GM12878 (cell line): ENCODE results near the gene SLC19A1. TPM values are rescaled to one million over a fixed set of nuclear protein-coding genes. Genes with fewer than 3 reads are reported as not detected.
A peak's percentile ranks its signal among the peaks of the same experiment; 100 is the strongest.

ENCODE experiments used
- BACH1 ChIP-seq: fragments of 450-650 bp; IDR thresholded peaks from 2 replicates; pipeline ENCODE4 v1.6.1; 2017; ENCODE audit warnings: mild to moderate bottlenecking, borderline replicate concordance
- CREB1 ChIP-seq: IDR thresholded peaks from 2 replicates; pipeline ENCODE4 v1.6.1; 2012; ENCODE audit warnings: low read depth, mild to moderate bottlenecking, inconsistent platforms
- CTCF ChIP-seq, 3 experiments: IDR thresholded peaks in 2 of 3; conservative IDR thresholded peaks in 1 of 3; 2 replicates each; pipeline ENCODE4 v1.5.1; 2011; ENCODE audit warnings: low read depth in 3 of 3, low read length in 3 of 3, mild to moderate bottlenecking in 3 of 3, control low read depth in 2 of 3, moderate library complexity in 2 of 3, inconsistent platforms in 1 of 3, mixed read lengths in 1 of 3; ENCODE audit not compliant: control insufficient read depth in 2 of 3, insufficient read depth in 1 of 3; ENCODE audit errors: extremely low read depth in 1 of 3
- HSF1 ChIP-seq: fragments of 150-350 bp; IDR thresholded peaks from 2 replicates; pipeline ENCODE4 v1.6.1; 2014; ENCODE audit warnings: mild to moderate bottlenecking, low read depth, low read length
- IKZF1 ChIP-seq: fragments of 450-650 bp; conservative IDR thresholded peaks from 2 replicates; pipeline ENCODE4 v1.6.1; 2017; ENCODE audit warnings: antibody characterized with exemption, mild to moderate bottlenecking
- MAX ChIP-seq: IDR thresholded peaks from 2 replicates; pipeline ENCODE4 v1.6.1; 2012; ENCODE audit warnings: low read depth, low read length, improper control_type of control experiment
- MTA2 ChIP-seq: fragments of 450-650 bp; IDR thresholded peaks from 2 replicates; pipeline ENCODE4 v1.6.1; 2016; ENCODE audit warnings: low read depth, mild to moderate bottlenecking, moderate library complexity
- MYC ChIP-seq: IDR thresholded peaks from 2 replicates; pipeline ENCODE4 v1.6.1; 2011; ENCODE audit warnings: mild to moderate bottlenecking, low read length, moderate library complexity, inconsistent platforms; ENCODE audit not compliant: insufficient read depth, insufficient replicate concordance, insufficient read length, severe bottlenecking
- NFIC ChIP-seq: IDR thresholded peaks from 2 replicates; pipeline ENCODE4 v1.6.1; 2012; ENCODE audit warnings: low read depth, mild to moderate bottlenecking, inconsistent platforms, low read length, moderate library complexity
- PAX5 ChIP-seq: IDR thresholded peaks from 2 replicates; pipeline ENCODE4 v1.6.1; 2011; ENCODE audit warnings: low read depth, low read length, borderline replicate concordance
- PAX8 ChIP-seq: fragments of 450-650 bp; IDR thresholded peaks from 2 replicates; pipeline ENCODE4 v1.6.1; 2017; ENCODE audit warnings: mild to moderate bottlenecking, moderate library complexity
- SIN3A ChIP-seq: IDR thresholded peaks from 2 replicates; pipeline ENCODE4 v1.6.1; 2012; ENCODE audit warnings: low read depth, low read length, improper control_type of control experiment
- SREBF2 ChIP-seq: IDR thresholded peaks from 2 replicates; pipeline ENCODE4 v1.6.1; 2012; ENCODE audit warnings: mild to moderate bottlenecking, low read length
- YY1 ChIP-seq: IDR thresholded peaks from 2 replicates; pipeline ENCODE4 v1.6.1; 2011; ENCODE audit warnings: low read depth, mild to moderate bottlenecking, low read length
- ZNF217 ChIP-seq: fragments of 450-650 bp; IDR thresholded peaks from 2 replicates; pipeline ENCODE4 v1.6.1; 2017; ENCODE audit warnings: antibody characterized with exemption, mild to moderate bottlenecking
- polyA plus RNA-seq, 11 experiments: library from polyadenylated mRNA; depleted of rRNA in 4 of 11; unstranded in 6 of 11; stranded (reverse) in 5 of 11; fragments of >200 nt; fragmentation: Nextera tagmentation in 4 of 11; fragmentation: Illumina TruSeq in 1 of 11; extraction: Ambion mirVana in 4 of 11; extraction: Trizol in 1 of 11; gene quantifications; 1 replicate in 1 of 11; 2 replicates in 10 of 11; pipeline versions ENCODE4 v1.2.1 to v1.2.3, GENCODE V29; 2011 to 2016; ENCODE audit warnings: inconsistent platforms in 2 of 11, missing spikeins in 2 of 11, low read depth in 1 of 11
- total RNA-seq, 4 experiments: library from RNA; depleted of rRNA in 3 of 4; stranded (reverse); fragments of >200 nt in 3 of 4; fragmentation: Illumina TruSeq in 1 of 4; extraction: Trizol in 1 of 4; gene quantifications; 2 replicates each; pipeline versions ENCODE4 v1.2.1 to v1.2.3, GENCODE V29; 2013 to 2021
- TF ChIP-seq, protein P1 (sequence below): fragments of 450-650 bp; conservative IDR thresholded peaks from 2 replicates; pipeline ENCODE4 v1.6.1; 2017; ENCODE audit warnings: mild to moderate bottlenecking, moderate library complexity
- TF ChIP-seq, protein P2 (sequence below): fragments of 450-650 bp; IDR thresholded peaks from 2 replicates; pipeline ENCODE4 v1.6.1; 2018; ENCODE audit warnings: borderline replicate concordance, mild to moderate bottlenecking; ENCODE audit not compliant: partially characterized antibody

Gene SLC19A1
- total and polyA plus RNA-seq, 10 of the 15 experiments (the other 5 are each of a cell fraction or from before 2014, with no cell fraction given), result 0.42 to 49.7 (median 12.2) TPM

DNA sequence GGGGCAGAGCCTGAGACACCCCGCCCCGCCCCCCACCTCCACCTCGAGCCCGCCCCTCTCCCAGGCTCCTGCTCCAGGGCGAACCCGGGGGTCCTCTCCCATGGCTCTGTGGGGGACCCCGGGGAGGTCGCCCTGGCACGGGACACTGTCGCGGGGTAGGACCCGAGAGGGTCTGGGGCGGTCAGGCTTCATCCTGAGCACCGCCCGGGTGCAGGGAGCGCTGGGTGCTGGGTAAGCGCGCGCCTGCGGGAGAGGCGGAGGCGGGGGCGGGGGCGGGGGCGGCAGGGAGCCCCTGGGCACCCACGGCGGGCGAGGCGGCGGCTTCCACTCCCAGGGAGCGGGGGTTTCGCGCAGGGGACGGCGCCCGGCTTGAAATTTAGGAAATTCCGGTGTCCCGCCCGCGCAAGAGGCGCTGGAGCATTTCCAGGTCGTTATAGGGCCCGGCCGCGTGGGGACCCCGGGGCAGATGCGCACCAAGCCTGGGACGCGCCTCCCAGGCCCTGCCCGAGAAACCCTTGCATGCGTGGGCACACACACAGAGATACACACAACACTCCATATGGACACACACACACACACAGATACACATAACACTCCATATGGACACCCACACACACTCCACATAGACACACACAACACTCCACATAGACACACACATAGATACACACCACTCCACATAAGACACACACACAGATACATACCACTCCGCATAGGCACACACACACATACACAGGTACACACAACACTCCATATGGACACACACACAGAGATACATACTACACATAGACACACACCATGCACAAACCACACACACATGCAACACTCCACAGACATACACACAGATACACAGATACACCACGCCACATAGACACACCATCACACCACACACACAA lies 48.7 kb upstream of the SLC19A1 start (continued):
- TF ChIP-seq MAX, result no peak
- peak; percentile 73 for TF ChIP-seq IKZF1
- TF ChIP-seq, protein P1, sequence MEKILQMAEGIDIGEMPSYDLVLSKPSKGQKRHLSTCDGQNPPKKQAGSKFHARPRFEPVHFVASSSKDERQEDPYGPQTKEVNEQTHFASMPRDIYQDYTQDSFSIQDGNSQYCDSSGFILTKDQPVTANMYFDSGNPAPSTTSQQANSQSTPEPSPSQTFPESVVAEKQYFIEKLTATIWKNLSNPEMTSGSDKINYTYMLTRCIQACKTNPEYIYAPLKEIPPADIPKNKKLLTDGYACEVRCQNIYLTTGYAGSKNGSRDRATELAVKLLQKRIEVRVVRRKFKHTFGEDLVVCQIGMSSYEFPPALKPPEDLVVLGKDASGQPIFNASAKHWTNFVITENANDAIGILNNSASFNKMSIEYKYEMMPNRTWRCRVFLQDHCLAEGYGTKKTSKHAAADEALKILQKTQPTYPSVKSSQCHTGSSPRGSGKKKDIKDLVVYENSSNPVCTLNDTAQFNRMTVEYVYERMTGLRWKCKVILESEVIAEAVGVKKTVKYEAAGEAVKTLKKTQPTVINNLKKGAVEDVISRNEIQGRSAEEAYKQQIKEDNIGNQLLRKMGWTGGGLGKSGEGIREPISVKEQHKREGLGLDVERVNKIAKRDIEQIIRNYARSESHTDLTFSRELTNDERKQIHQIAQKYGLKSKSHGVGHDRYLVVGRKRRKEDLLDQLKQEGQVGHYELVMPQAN, result no peak
- peak; percentile 14; the same call in 1 of the 2 replicates for TF ChIP-seq ZNF217
- peak; percentile 47 for TF ChIP-seq MYC
- TF ChIP-seq NFIC, result no peak
- TF ChIP-seq HSF1, result no peak
- TF ChIP-seq, protein P2, sequence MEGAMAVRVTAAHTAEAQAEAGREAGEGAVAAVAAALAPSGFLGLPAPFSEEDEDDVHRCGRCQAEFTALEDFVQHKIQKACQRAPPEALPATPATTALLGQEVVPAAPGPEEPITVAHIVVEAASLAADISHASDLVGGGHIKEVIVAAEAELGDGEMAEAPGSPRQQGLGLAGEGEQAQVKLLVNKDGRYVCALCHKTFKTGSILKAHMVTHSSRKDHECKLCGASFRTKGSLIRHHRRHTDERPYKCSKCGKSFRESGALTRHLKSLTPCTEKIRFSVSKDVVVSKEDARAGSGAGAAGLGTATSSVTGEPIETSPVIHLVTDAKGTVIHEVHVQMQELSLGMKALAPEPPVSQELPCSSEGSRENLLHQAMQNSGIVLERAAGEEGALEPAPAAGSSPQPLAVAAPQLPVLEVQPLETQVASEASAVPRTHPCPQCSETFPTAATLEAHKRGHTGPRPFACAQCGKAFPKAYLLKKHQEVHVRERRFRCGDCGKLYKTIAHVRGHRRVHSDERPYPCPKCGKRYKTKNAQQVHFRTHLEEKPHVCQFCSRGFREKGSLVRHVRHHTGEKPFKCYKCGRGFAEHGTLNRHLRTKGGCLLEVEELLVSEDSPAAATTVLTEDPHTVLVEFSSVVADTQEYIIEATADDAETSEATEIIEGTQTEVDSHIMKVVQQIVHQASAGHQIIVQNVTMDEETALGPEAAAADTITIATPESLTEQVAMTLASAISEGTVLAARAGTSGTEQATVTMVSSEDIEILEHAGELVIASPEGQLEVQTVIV, result no peak
- TF ChIP-seq CTCF (IDR thresholded peaks at IDR 0.05 in 2 of 3, conservative IDR thresholded peaks at IDR 0.05 in 1 of 3; ENCODE audit: control insufficient read depth in 2 of 3, extremely low read depth in 1 of 3, insufficient read depth in 1 of 3, low read depth in 3 of 3, low read length in 3 of 3), result peak in 1 of 3 experiments; percentile 26; a peak in 1 of 6 replicates
- TF ChIP-seq YY1, result no peak
- TF ChIP-seq SIN3A, result no peak; the same call in 1 of the 2 replicates
- no peak for TF ChIP-seq CREB1
- no peak for TF ChIP-seq SREBF2
- TF ChIP-seq MTA2, result peak; percentile 22; the same call in 1 of the 2 replicates
- TF ChIP-seq PAX5, result no peak
- TF ChIP-seq PAX8, result no peak
- 0 out of 2 replicates have a peak, but pooled peaks have one; percentile 13 for TF ChIP-seq BACH1
